H1 (cell line): ENCODE results near the gene PAX7. TPM values are rescaled to one million over a fixed set of nuclear protein-coding genes. Genes with fewer than 3 reads are reported as not detected.
A peak's percentile ranks its signal among the peaks of the same experiment; 100 is the strongest.

ENCODE experiments used
- CTCF ChIA-PET: fragments of 300-600 bp; sonication (Branson Sonifier 250); formaldehyde crosslinking; loops from one replicate; lab custom pipeline; 2021; ENCODE audit not compliant: partially characterized antibody; lab: Charles Lee
- POLR2A ChIA-PET: fragments of 300-600 bp; sonication (Branson Sonifier 250); formaldehyde crosslinking; loops from one replicate; lab custom pipeline; 2021; ENCODE audit warnings: inconsistent platforms; ENCODE audit not compliant: partially characterized antibody; lab: Charles Lee
- DNase-seq, 2 experiments: peaks; one replicate each; pipeline versions ENCODE4 v3.0.0 to v3.0.0-alpha.2; 2010 to 2022; ENCODE audit warnings: low spot score in 2 of 2, low read depth in 1 of 2, mixed read lengths in 1 of 2
- FAIRE-seq: peaks from 2 replicates; lab custom pipeline; 2011; peaks lifted over from hg19 to GRCh38; lab: Jason Lieb, UNC
- H2AFZ ChIP-seq: 2 replicates; pipeline ENCODE4 v1.8.1; 2012; ENCODE audit warnings: low read length, inconsistent platforms
- H2AK5ac ChIP-seq: 2 replicates; pipeline ENCODE4 v1.6.1; 2013; ENCODE audit warnings: low read depth, low read length
- H2BK120ac ChIP-seq: replicated peaks from 2 replicates; pipeline ENCODE3; 2013; ENCODE audit warnings: low read depth, low read length, inconsistent platforms
- H2BK12ac ChIP-seq: 2 replicates; pipeline ENCODE4 v1.6.1; 2013; ENCODE audit warnings: low read depth, low read length
- H2BK15ac ChIP-seq: 2 replicates; pipeline ENCODE4 v1.6.1; 2013; ENCODE audit warnings: low read length
- H2BK20ac ChIP-seq: 2 replicates; pipeline ENCODE4 v1.6.1; 2013; ENCODE audit warnings: low read length
- H2BK5ac ChIP-seq: 2 replicates; pipeline ENCODE4 v1.6.1; 2013; ENCODE audit warnings: low read depth, low read length
- H3K14ac ChIP-seq: 2 replicates; pipeline ENCODE4 v1.6.1; 2013; ENCODE audit warnings: inconsistent platforms; ENCODE audit not compliant: insufficient read length
- H3K18ac ChIP-seq: 2 replicates; pipeline ENCODE4 v1.6.1; 2013; ENCODE audit warnings: low read length; ENCODE audit errors: extremely low read depth
- H3K23ac ChIP-seq: 2 replicates; pipeline ENCODE4 v1.6.1; 2013; ENCODE audit warnings: inconsistent platforms; ENCODE audit not compliant: insufficient read length
- H3K23me2 ChIP-seq: 2 replicates; pipeline ENCODE4 v1.6.1; 2013; ENCODE audit warnings: low read depth, low read length
- H3K27ac ChIP-seq: 2 replicates; pipeline ENCODE4 v1.6.1; 2011; ENCODE audit warnings: low read depth, low read length, inconsistent platforms
- H3K27me3 ChIP-seq, 4 experiments: replicated peaks in 1 of 4; 1 replicate in 1 of 4; 2 replicates in 3 of 4; pipeline versions ENCODE4 v1.6.1 to v1.8.1; 2011 to 2013; ENCODE audit warnings: low read length in 3 of 4, mild to moderate bottlenecking in 3 of 4, inconsistent platforms in 2 of 4, mixed read lengths in 2 of 4, moderate library complexity in 1 of 4; ENCODE audit not compliant: control insufficient read depth in 3 of 4, insufficient read depth in 3 of 4; ENCODE audit errors: extremely low read depth in 1 of 4
- H3K36me3 ChIP-seq, 4 experiments: 2 replicates each; pipeline versions ENCODE4 v1.6.1 to v1.8.1; 2011 to 2013; ENCODE audit warnings: mild to moderate bottlenecking in 4 of 4, low read length in 3 of 4, moderate library complexity in 2 of 4, control low read depth in 1 of 4, inconsistent platforms in 1 of 4; ENCODE audit not compliant: insufficient read depth in 4 of 4, control insufficient read depth in 2 of 4
- H3K4ac ChIP-seq: replicated peaks from 2 replicates; pipeline ENCODE3; 2013; ENCODE audit warnings: low read length, low read depth, mixed read lengths, inconsistent platforms; ENCODE audit not compliant: insufficient read length
- H3K4me1 ChIP-seq, 4 experiments: replicated peaks in 1 of 4; 1 replicate in 1 of 4; 2 replicates in 3 of 4; pipeline versions ENCODE4 v1.6.1 to v1.8.1; 2011 to 2013; ENCODE audit warnings: low read length in 3 of 4, inconsistent platforms in 2 of 4, mixed read lengths in 1 of 4; ENCODE audit not compliant: insufficient read depth in 4 of 4, control insufficient read depth in 3 of 4
- H3K4me2 ChIP-seq, 2 experiments: 2 replicates each; pipeline versions ENCODE4 v1.6.1 to v1.8.1; 2011 to 2013; ENCODE audit warnings: low read depth in 2 of 2, low read length in 2 of 2, control low read depth in 1 of 2, inconsistent platforms in 1 of 2, mild to moderate bottlenecking in 1 of 2; ENCODE audit not compliant: insufficient read depth in 1 of 2
- H3K4me3 ChIP-seq, 4 experiments: fragments of 200-600, 300-600 bp in 1 of 4; sonication (generic), shearing (Covaris generic), sonication (Bioruptor Twin) in 1 of 4; 2 replicates each; pipeline versions ENCODE4 v1.5.1 to v1.8.1; 2011 to 2016; ENCODE audit warnings: low read length in 4 of 4, low read depth in 3 of 4, control low read depth in 2 of 4, inconsistent platforms in 2 of 4, mild to moderate bottlenecking in 2 of 4, mixed read lengths in 1 of 4, moderate library complexity in 1 of 4; ENCODE audit not compliant: insufficient read depth in 2 of 4; ENCODE audit errors: extremely low read depth in 1 of 4
- H3K56ac ChIP-seq: replicated peaks from 2 replicates; pipeline ENCODE3; 2013; ENCODE audit warnings: low read depth, mild to moderate bottlenecking, mixed read lengths, low read length, inconsistent platforms; ENCODE audit not compliant: insufficient read length
- H3K79me1 ChIP-seq: 2 replicates; pipeline ENCODE4 v1.6.1; 2013; ENCODE audit warnings: low read depth, low read length, control low read depth
- H3K79me2 ChIP-seq, 2 experiments: 2 replicates each; pipeline versions ENCODE4 v1.6.1 to v1.8.1; 2012 to 2013; ENCODE audit warnings: low read length in 2 of 2, mild to moderate bottlenecking in 2 of 2, inconsistent platforms in 1 of 2; ENCODE audit not compliant: insufficient read depth in 2 of 2, control insufficient read depth in 1 of 2
- H3K9ac ChIP-seq, 4 experiments: replicated peaks in 1 of 4; 1 replicate in 1 of 4; 2 replicates in 3 of 4; pipeline versions ENCODE4 v1.6.1 to v1.8.1; 2011 to 2013; ENCODE audit warnings: low read depth in 3 of 4, low read length in 3 of 4, control low read depth in 2 of 4, mild to moderate bottlenecking in 2 of 4, moderate library complexity in 2 of 4, inconsistent platforms in 1 of 4; ENCODE audit errors: extremely low read depth in 1 of 4
- H3K9me3 ChIP-seq, 2 experiments: 2 replicates each; pipeline versions ENCODE4 v1.6.1 to v1.8.1; 2012 to 2013; ENCODE audit warnings: mild to moderate bottlenecking in 2 of 2, moderate library complexity in 2 of 2, control low read depth in 1 of 2, inconsistent platforms in 1 of 2, low read depth in 1 of 2, low read length in 1 of 2, mixed read lengths in 1 of 2; ENCODE audit not compliant: insufficient read depth in 2 of 2
- H4K20me1 ChIP-seq, 2 experiments: replicated peaks in 1 of 2; 2 replicates each; pipeline versions ENCODE3 to v1.8.1; 2011 to 2013; ENCODE audit warnings: inconsistent platforms in 2 of 2, low read length in 2 of 2, mild to moderate bottlenecking in 1 of 2; ENCODE audit not compliant: insufficient read depth in 2 of 2, control insufficient read depth in 1 of 2
- H4K5ac ChIP-seq: 2 replicates; pipeline ENCODE4 v1.6.1; 2013; ENCODE audit warnings: low read length, low read depth, mixed read lengths, inconsistent platforms; ENCODE audit not compliant: insufficient read length
- H4K8ac ChIP-seq: 2 replicates; pipeline ENCODE4 v1.8.0; 2013; ENCODE audit warnings: mild to moderate bottlenecking, moderate library complexity, low read length, inconsistent platforms; ENCODE audit not compliant: insufficient read depth; ENCODE audit errors: extremely low read depth
- H4K91ac ChIP-seq: replicated peaks from 2 replicates; pipeline ENCODE3; 2013; ENCODE audit warnings: low read length, mixed read lengths, inconsistent platforms; ENCODE audit not compliant: insufficient read length
- CTBP2 ChIP-seq: IDR thresholded peaks from 2 replicates; pipeline ENCODE4 v1.7.0; 2011; ENCODE audit warnings: borderline replicate concordance, mild to moderate bottlenecking, moderate library complexity, mixed read lengths, low read length; ENCODE audit not compliant: insufficient read depth, insufficient read length
- KDM1A ChIP-seq: fragments of 200-600, 300-600 bp; sonication (generic); IDR thresholded peaks from 2 replicates; pipeline ENCODE4 v1.7.1; 2016; ENCODE audit warnings: mild to moderate bottlenecking, low read length, borderline replicate concordance
- POU5F1 ChIP-seq: IDR thresholded peaks from 2 replicates; pipeline ENCODE4 v1.6.1; 2011; ENCODE audit warnings: low read depth, mild to moderate bottlenecking, low read length, moderate library complexity
- USF2 ChIP-seq: IDR thresholded peaks from 2 replicates; pipeline ENCODE4 v1.6.1; 2011; ENCODE audit warnings: low read length, improper control_type of control experiment
- WGBS, 2 experiments: shearing (Covaris generic) in 1 of 2; methylation state at CpG; one replicate each; pipeline versions ENCODE4 v1.1.6 to v1.1.7; 2013 to 2015; ENCODE audit warnings: low lambda C conversion rate in 2 of 2, mixed read lengths in 2 of 2, inconsistent platforms in 1 of 2, low coverage in 1 of 2, missing lambda C conversion rate in 1 of 2; ENCODE audit not compliant: insufficient replicate concordance in 2 of 2, insufficient coverage in 1 of 2, insufficient read length in 1 of 2; ENCODE audit errors: extremely low coverage in 1 of 2, missing lambda C conversion rate in 1 of 2; 5-methylcytosine and 5-hydroxymethylcytosine counted together
- polyA plus RNA-seq, 7 experiments: library from polyadenylated mRNA; depleted of rRNA in 3 of 7; stranded (reverse) in 5 of 7; unstranded in 2 of 7; fragments of >200 nt in 5 of 7; fragments of 200-250 nt in 2 of 7; gene quantifications; 1 replicate in 5 of 7; 2 replicates in 1 of 7; 4 replicates in 1 of 7; pipeline versions ENCODE4 v1.2.1 to v1.2.3, GENCODE V29; 2011 to 2013; ENCODE audit warnings: missing spikeins in 2 of 7, mixed read lengths in 2 of 7
- total RNA-seq: library from RNA; stranded (reverse); fragmentation: NEBNext Ultra II Directional; extraction: Animal tissue kit (Norgen Biotek cat#: 25700); gene quantifications from 2 replicates; pipeline ENCODE4 v1.2.1, GENCODE V29; 2021

PAX7 gene
- total and polyA plus RNA-seq, 2 of the 8 experiments (the other 6 are each of a cell fraction or from before 2014, with no cell fraction given): not detected

GRCh38 chr1:18775341-18775740 is 144.7 kb downstream of the PAX7 start:
- no peak for FAIRE-seq
- no peak overlapping the region for H3K23ac ChIP-seq
- POLR2A ChIA-PET: interaction anchor here (1.2 kb wide), 1 partner anchor 19 kb away, joined by 3 read pairs; no protein-coding TSS in a partner anchor
- H2BK20ac ChIP-seq: no peak overlapping the region
- WGBS, 2 experiments: 90% methylated on average over 1 of the region's 1 CpG; no CpG with 5 or more reads in 1 of the 2 experiments
- no peak overlapping the region for H4K8ac ChIP-seq
- no peak overlapping the region for H2BK5ac ChIP-seq
- H3K4me3 ChIP-seq: no peak overlapping the region
- H2AFZ ChIP-seq: no peak overlapping the region
- H3K27ac ChIP-seq: no peak overlapping the region
- H3K9ac ChIP-seq: no peak overlapping the region
- H3K23me2 ChIP-seq: no peaks in the 10 kb centered on the region
- H2BK120ac ChIP-seq: no peak overlapping the region
- no peak overlapping the region for H2BK12ac ChIP-seq
- no peak overlapping the region for H4K5ac ChIP-seq
- no peaks in the 10 kb centered on the region for H3K9me3 ChIP-seq
- no peak overlapping the region for H2AK5ac ChIP-seq
- no peak overlapping the region for H3K18ac ChIP-seq
- H3K27me3 ChIP-seq: no peaks in the 10 kb centered on the region; a peak in 4 of 7 replicates
- H4K20me1 ChIP-seq: no peaks in the 10 kb centered on the region
- no peak overlapping the region for H3K4ac ChIP-seq
- no peak overlapping the region for H3K56ac ChIP-seq
- H3K4me1 ChIP-seq: peaks cover 0 to 5% (median 3%) of the 10 kb centered on the region in 4 experiments; a peak in 5 of 7 replicates
- no peaks in the 10 kb centered on the region for H3K79me2 ChIP-seq
- peak; percentile 61; the same call in 1 of the 2 replicates for TF ChIP-seq KDM1A
- TF ChIP-seq USF2: no peak
- no peak for TF ChIP-seq POU5F1
- TF ChIP-seq CTBP2: no peak
- TF ChIP-seq, all 59 proteins: peak for 1
- no peak for DNase-seq
- CTCF ChIA-PET: interaction anchor here (1.0 to 1.8 kb wide), 5 partner anchors 12 to 82 kb away, joined by 3 to 6 read pairs (median 3); no protein-coding TSS in a partner anchor
- Histone ChIP-seq H3K79me1 (no peaks in the 10 kb centered on the region), H4K91ac (no peak overlapping the region), H3K36me3 (no peaks in the 10 kb centered on the region), H2BK15ac (no peak overlapping the region), H3K14ac (no peak overlapping the region), H3K4me2 (no peak overlapping the region)
